ENCODE data around the gene DNAAF5. TPM values are rescaled to one million over a fixed set of nuclear protein-coding genes. Genes with fewer than 3 reads are reported as not detected.

DNAAF5 gene
- total RNA-seq, 1 donor from 2014 or later: 30.7 TPM

DNA sequence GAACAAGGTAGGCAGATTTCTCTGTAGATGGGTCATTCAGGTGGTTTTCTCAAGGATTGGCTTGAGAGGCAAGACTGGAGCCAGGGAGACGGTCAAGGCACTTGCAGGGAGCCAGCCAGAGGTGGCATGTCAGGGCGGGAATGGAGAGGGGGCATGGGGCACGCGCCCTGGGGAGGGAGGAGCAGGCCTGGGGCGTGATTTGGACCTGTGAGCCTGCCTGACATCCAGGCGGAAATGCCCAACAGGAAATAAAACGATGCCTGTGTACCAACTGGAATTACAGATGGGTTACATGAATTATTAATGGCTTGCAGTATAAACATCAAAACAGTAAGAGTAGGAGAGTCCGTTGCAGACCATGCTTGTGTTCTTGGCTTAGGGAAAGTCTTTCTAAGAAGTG, 97.2 kb downstream of the DNAAF5 start:
- peaks cover 18% of the 10 kb centered on the region for H3K36me3 Mint-ChIP-seq (ENCODE audit: low read depth, unreplicated experiment)
- H3K27me3 Mint-ChIP-seq (ENCODE audit: unreplicated experiment): peaks cover 3% of the 10 kb centered on the region
- peak overlapping the region; percentile 7 for H3K4me3 Mint-ChIP-seq (ENCODE audit: unreplicated experiment)
- H3K9me3 Mint-ChIP-seq (ENCODE audit: unreplicated experiment): no peaks in the 10 kb centered on the region
- no peak for DNase-seq (ENCODE audit: low spot score)
- TF ChIP-seq, protein P1, sequence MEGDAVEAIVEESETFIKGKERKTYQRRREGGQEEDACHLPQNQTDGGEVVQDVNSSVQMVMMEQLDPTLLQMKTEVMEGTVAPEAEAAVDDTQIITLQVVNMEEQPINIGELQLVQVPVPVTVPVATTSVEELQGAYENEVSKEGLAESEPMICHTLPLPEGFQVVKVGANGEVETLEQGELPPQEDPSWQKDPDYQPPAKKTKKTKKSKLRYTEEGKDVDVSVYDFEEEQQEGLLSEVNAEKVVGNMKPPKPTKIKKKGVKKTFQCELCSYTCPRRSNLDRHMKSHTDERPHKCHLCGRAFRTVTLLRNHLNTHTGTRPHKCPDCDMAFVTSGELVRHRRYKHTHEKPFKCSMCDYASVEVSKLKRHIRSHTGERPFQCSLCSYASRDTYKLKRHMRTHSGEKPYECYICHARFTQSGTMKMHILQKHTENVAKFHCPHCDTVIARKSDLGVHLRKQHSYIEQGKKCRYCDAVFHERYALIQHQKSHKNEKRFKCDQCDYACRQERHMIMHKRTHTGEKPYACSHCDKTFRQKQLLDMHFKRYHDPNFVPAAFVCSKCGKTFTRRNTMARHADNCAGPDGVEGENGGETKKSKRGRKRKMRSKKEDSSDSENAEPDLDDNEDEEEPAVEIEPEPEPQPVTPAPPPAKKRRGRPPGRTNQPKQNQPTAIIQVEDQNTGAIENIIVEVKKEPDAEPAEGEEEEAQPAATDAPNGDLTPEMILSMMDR (IDR thresholded peaks at IDR 0.05; ENCODE audit: unreplicated experiment): no peak
- peaks cover 47% of the 10 kb centered on the region for H3K4me1 Mint-ChIP-seq (ENCODE audit: unreplicated experiment)
- H3K27ac Mint-ChIP-seq (ENCODE audit: unreplicated experiment): peak overlapping the region; percentile 80

DNA sequence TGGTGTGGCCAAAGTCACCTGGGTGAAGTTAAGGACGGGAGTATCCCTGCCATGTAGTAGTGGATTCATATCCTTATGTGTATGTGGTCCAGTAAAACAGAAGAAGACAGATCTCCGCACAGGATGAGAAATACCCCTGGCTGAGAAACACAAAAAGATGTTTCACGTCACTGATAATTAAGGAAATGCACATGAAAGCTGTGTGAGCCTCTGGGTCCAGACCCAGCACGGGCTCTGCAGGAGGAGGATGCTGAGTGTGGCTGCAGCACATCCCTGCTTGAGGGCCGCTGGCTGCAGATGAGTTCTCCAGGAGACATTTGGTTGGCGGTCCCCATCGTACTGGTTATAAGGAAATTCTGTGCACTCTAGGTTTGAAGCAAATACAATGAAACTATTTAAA, 97.6 kb downstream of the DNAAF5 start:
- Mint-ChIP-seq H3K27ac (ENCODE audit: unreplicated experiment) (peak overlapping the region; percentile 80), H3K4me1 (ENCODE audit: unreplicated experiment) (peaks cover 50% of the 10 kb centered on the region), H3K27me3 (ENCODE audit: unreplicated experiment) (peaks cover 3% of the 10 kb centered on the region), H3K4me3 (ENCODE audit: unreplicated experiment) (peak overlapping the region; percentile 7), H3K9me3 (ENCODE audit: unreplicated experiment) (no peaks in the 10 kb centered on the region), H3K36me3 (ENCODE audit: low read depth, unreplicated experiment) (peaks cover 18% of the 10 kb centered on the region)
- TF ChIP-seq, protein P1 (IDR thresholded peaks at IDR 0.05; ENCODE audit: unreplicated experiment): no peak
- DNase-seq (ENCODE audit: low spot score): no peak

DNA sequence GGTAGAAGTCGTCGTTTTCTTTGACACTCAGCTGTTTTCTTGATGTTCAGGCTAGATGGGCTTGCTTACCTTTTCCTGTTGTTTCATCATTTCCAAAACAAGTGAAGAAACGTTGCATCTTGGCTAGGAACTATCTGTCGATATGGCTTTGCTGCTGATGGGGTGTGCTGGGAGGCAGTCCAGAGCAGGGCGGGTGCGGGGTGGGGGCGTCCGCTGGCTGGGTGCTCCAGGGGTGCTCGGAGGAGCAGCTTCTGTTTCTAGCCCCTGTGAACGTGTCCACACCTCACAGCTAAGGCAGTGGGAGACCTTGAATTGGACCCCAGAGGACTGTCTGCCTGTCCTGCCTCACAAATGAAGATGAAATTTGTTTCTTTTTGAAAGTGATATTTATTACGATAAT, 98.2 kb downstream of the DNAAF5 start:
- no peak overlapping the region for H3K4me3 Mint-ChIP-seq (ENCODE audit: unreplicated experiment)
- peaks cover 15% of the 10 kb centered on the region for H3K36me3 Mint-ChIP-seq (ENCODE audit: low read depth, unreplicated experiment)
- TF ChIP-seq, protein P1 (IDR thresholded peaks at IDR 0.05; ENCODE audit: unreplicated experiment): no peak
- H3K27ac Mint-ChIP-seq (ENCODE audit: unreplicated experiment): no peak overlapping the region
- peaks cover 3% of the 10 kb centered on the region for H3K27me3 Mint-ChIP-seq (ENCODE audit: unreplicated experiment)
- H3K4me1 Mint-ChIP-seq (ENCODE audit: unreplicated experiment): peaks cover 48% of the 10 kb centered on the region
- DNase-seq (ENCODE audit: low spot score): no peak
- no peaks in the 10 kb centered on the region for H3K9me3 Mint-ChIP-seq (ENCODE audit: unreplicated experiment)

DNA sequence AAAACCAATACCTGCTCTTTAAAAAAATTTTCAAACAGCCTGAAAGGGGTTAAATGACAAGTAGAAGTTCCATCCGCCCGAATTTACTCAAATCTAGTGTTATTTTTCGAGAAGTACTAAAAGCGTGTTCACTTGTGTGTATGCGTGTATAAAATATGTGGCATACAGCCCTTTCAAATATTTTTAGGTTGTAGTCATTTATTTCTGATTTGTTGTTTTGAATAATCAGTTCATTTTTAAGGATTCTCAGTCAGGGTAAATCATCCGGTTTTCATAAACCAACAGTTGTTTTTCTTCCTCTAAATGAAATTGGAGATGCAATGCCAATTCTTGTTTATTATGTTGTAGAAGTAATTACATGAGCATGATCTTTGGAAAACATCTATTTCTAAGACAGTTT, 98.9 kb downstream of the DNAAF5 start:
- peaks cover 15% of the 10 kb centered on the region for H3K36me3 Mint-ChIP-seq (ENCODE audit: low read depth, unreplicated experiment)
- no peak overlapping the region for H3K27ac Mint-ChIP-seq (ENCODE audit: unreplicated experiment)
- TF ChIP-seq, protein P1 (IDR thresholded peaks at IDR 0.05; ENCODE audit: unreplicated experiment): no peak
- H3K4me1 Mint-ChIP-seq (ENCODE audit: unreplicated experiment): peaks cover 49% of the 10 kb centered on the region
- no peak overlapping the region for H3K4me3 Mint-ChIP-seq (ENCODE audit: unreplicated experiment)
- DNase-seq (ENCODE audit: low spot score): no peak
- no peaks in the 10 kb centered on the region for H3K9me3 Mint-ChIP-seq (ENCODE audit: unreplicated experiment)
- H3K27me3 Mint-ChIP-seq (ENCODE audit: unreplicated experiment): peaks cover 3% of the 10 kb centered on the region

DNA sequence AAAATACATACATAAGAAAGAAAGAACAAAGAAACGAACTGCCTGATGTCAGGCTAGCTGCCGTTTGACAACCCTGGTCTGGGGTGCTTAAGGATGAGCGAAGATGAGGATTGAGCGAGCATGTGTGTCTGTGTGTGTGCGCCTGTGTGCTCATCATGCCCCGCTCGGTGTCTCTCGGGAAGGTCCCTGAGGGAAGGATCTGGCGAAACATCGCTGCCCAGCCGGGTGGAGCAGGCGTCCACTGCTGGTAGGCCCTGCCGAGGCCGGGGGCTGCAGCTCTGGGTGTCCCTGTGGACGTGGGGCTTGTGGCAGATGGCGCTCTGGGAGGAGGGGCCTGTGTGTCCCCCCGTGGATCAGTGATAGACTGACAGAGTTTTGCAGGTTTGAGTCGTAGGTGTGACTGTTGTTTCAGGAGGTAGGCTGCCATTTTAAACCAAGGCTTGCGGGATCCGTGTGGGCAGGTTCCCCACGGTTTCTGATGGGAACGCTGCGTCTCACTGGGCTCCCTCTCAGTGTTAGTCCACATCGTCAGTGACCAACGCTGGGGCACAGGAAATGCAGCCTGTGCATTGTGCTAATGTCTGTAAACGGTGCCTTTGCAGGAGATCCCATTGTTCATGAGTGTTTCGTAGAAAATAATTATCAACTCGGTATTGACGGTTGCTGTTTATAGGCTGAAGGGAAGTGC, 99.9 kb downstream of the DNAAF5 start:
- no peak for DNase-seq (ENCODE audit: low spot score)
- peaks cover 55% of the 10 kb centered on the region for H3K4me1 Mint-ChIP-seq (ENCODE audit: unreplicated experiment)
- peak overlapping the region; percentile 94 for H3K27ac Mint-ChIP-seq (ENCODE audit: unreplicated experiment)
- peaks cover 15% of the 10 kb centered on the region for H3K36me3 Mint-ChIP-seq (ENCODE audit: low read depth, unreplicated experiment)
- peaks cover 7% of the 10 kb centered on the region for H3K27me3 Mint-ChIP-seq (ENCODE audit: unreplicated experiment)
- H3K9me3 Mint-ChIP-seq (ENCODE audit: unreplicated experiment): no peaks in the 10 kb centered on the region
- TF ChIP-seq, protein P1 (IDR thresholded peaks at IDR 0.05; ENCODE audit: unreplicated experiment): no peak
- H3K4me3 Mint-ChIP-seq (ENCODE audit: unreplicated experiment): peak overlapping the region; percentile 47

Measured in endothelial cell (in vitro differentiated cells).